HAP-1 (cell line): ENCODE results near the gene ZNF101.

Experiments
- DNase-seq, 2 experiments: peaks; one replicate each; pipeline ENCODE4 v3.0.0-alpha.2; 2016 to 2020; ENCODE audit warnings: low spot score in 2 of 2
- H3K27me3 ChIP-seq: fragments of 250-450 bp; sonication (Bioruptor Pico); 2 replicates; pipeline ENCODE4 v1.5.1; 2020; ENCODE audit warnings: low read depth, mild to moderate bottlenecking, moderate library complexity
- H3K36me3 ChIP-seq: fragments of 250-450 bp; sonication (Bioruptor Pico); replicated peaks from 2 replicates; pipeline ENCODE4 v1.5.1; 2020; ENCODE audit warnings: mild to moderate bottlenecking
- H3K4me1 ChIP-seq: fragments of 250-450 bp; sonication (Bioruptor Pico); 2 replicates; pipeline ENCODE4 v1.5.1; 2020; ENCODE audit warnings: mild to moderate bottlenecking
- H3K4me3 ChIP-seq: fragments of 250-450 bp; sonication (Bioruptor Pico); 2 replicates; pipeline ENCODE4 v1.5.1; 2020; ENCODE audit warnings: mild to moderate bottlenecking, moderate library complexity
- H3K9me3 ChIP-seq: fragments of 250-450 bp; sonication (Bioruptor Pico); 2 replicates; pipeline ENCODE4 v1.5.1; 2020; ENCODE audit warnings: mild to moderate bottlenecking, moderate library complexity
- in situ Hi-C: fragments of 300-500 bp; cut with MboI; formaldehyde crosslinking; loops from 3 replicates; pipeline ENCODE4 v1.14.3; 2020; ENCODE audit warnings: low sequenced_read_pairs, inconsistent platforms, mixed read lengths

Gene ZNF101

GRCh38 chr19:19668230-19669012, at the start of gene ZNF101:
TSS of gene ZNF101 (plus strand) at chr19:19668839. CDS start at chr19:19668964, 125 bp downstream.
- H3K9me3 ChIP-seq, result no peaks in the 10 kb centered on the region
- in situ Hi-C loops, result loop anchor here (5.0 kb wide), 1 partner anchor 109 kb away; no protein-coding TSS in a partner anchor

GRCh38 chr19:19619181-19619848, 49.3 kb upstream of the ZNF101 start:
- no peaks in the 10 kb centered on the region for H3K36me3 ChIP-seq
- H3K27me3 ChIP-seq, result no peaks in the 10 kb centered on the region
- H3K4me1 ChIP-seq, result no peaks in the 10 kb centered on the region
- H3K4me3 ChIP-seq, result peak overlapping the region; percentile 22
- DNase-seq, result no peak
- H3K9me3 ChIP-seq, result no peaks in the 10 kb centered on the region
- in situ Hi-C loops, result no loop called here

More at GRCh38 chr19:19668230-19669012, at the start of gene ZNF101:
- Histone ChIP-seq H3K27me3 (no peaks in the 10 kb centered on the region), H3K36me3 (peaks cover 8% of the 10 kb centered on the region), H3K4me3 (peak within 1 kb of the TSS; percentile 96), H3K4me1 (peaks cover 4% of the 10 kb centered on the region)
- DNase-seq, result peak; percentile 90 to 98

- Histone ChIP-seq H3K9me3 (no peaks in the 10 kb centered on the region), H3K4me3 (no peak overlapping the region), H3K36me3 (no peaks in the 10 kb centered on the region), H3K4me1 (no peaks in the 10 kb centered on the region), H3K27me3 (no peaks in the 10 kb centered on the region)
- DNase-seq, result no peak
- in situ Hi-C loops, result no loop called here
These were observed 48.8 kb upstream of the ZNF101 start for GRCh38 chr19:19619849-19620210.

GRCh38 chr19:19623383-19623782, 45.3 kb upstream of the ZNF101 start:
- Histone ChIP-seq H3K36me3 (no peaks in the 10 kb centered on the region), H3K4me1 (no peaks in the 10 kb centered on the region), H3K9me3 (no peaks in the 10 kb centered on the region), H3K27me3 (no peaks in the 10 kb centered on the region), H3K4me3 (no peak overlapping the region)
- DNase-seq, result no peak
- in situ Hi-C loops, result no loop called here

GRCh38 chr19:19624032-19624570, 44.5 kb upstream of the ZNF101 start:
- H3K4me1 ChIP-seq, result no peaks in the 10 kb centered on the region
- H3K9me3 ChIP-seq, result no peaks in the 10 kb centered on the region
- DNase-seq, result no peak
- H3K36me3 ChIP-seq, result no peaks in the 10 kb centered on the region
- no peaks in the 10 kb centered on the region for H3K27me3 ChIP-seq
- in situ Hi-C loops, result no loop called here
- no peak overlapping the region for H3K4me3 ChIP-seq

- Histone ChIP-seq H3K4me1 (no peaks in the 10 kb centered on the region), H3K36me3 (no peaks in the 10 kb centered on the region), H3K9me3 (no peaks in the 10 kb centered on the region), H3K27me3 (no peaks in the 10 kb centered on the region), H3K4me3 (no peak overlapping the region)
- in situ Hi-C loops, result no loop called here
- no peak for DNase-seq
These were observed 41.8 kb upstream of the ZNF101 start for GRCh38 chr19:19626516-19627472.

GRCh38 chr19:19627621-19628500, 40.8 kb upstream of the ZNF101 start, which contains the start of gene LPAR2:
TSS of gene LPAR2 (minus strand) at chr19:19628220. CDS start at chr19:19627275, 945 bp downstream.
- no peak for DNase-seq
- Histone ChIP-seq H3K9me3 (no peaks in the 10 kb centered on the region), H3K27me3 (no peaks in the 10 kb centered on the region), H3K4me3 (no peak within 1 kb of the TSS), H3K4me1 (no peaks in the 10 kb centered on the region), H3K36me3 (no peaks in the 10 kb centered on the region; the same call in 1 of the 2 replicates)
- in situ Hi-C loops, result no loop called here

GRCh38 chr19:19628501-19629134, 40.0 kb upstream of the ZNF101 start:
- no peaks in the 10 kb centered on the region for H3K27me3 ChIP-seq
- in situ Hi-C loops, result no loop called here
- H3K4me1 ChIP-seq, result no peaks in the 10 kb centered on the region
- H3K36me3 ChIP-seq, result peaks cover 3% of the 10 kb centered on the region; the same call in 1 of the 2 replicates
- DNase-seq, result no peak
- H3K9me3 ChIP-seq, result no peaks in the 10 kb centered on the region
- H3K4me3 ChIP-seq, result no peak overlapping the region

GRCh38 chr19:19630062-19630414, 38.6 kb upstream of the ZNF101 start:
- in situ Hi-C loops, result no loop called here
- H3K4me1 ChIP-seq, result no peaks in the 10 kb centered on the region
- H3K4me3 ChIP-seq, result no peak overlapping the region
- peaks cover 13% of the 10 kb centered on the region; the same call in 1 of the 2 replicates for H3K36me3 ChIP-seq
- DNase-seq, result no peak
- H3K9me3 ChIP-seq, result no peaks in the 10 kb centered on the region
- H3K27me3 ChIP-seq, result no peaks in the 10 kb centered on the region

- H3K4me1 ChIP-seq, result no peaks in the 10 kb centered on the region
- no peaks in the 10 kb centered on the region for H3K27me3 ChIP-seq
- H3K36me3 ChIP-seq, result peaks cover 17% of the 10 kb centered on the region
- no peak for DNase-seq
- no peaks in the 10 kb centered on the region for H3K9me3 ChIP-seq
- in situ Hi-C loops, result no loop called here
- no peak overlapping the region for H3K4me3 ChIP-seq
These were observed 38.2 kb upstream of the ZNF101 start for GRCh38 chr19:19630426-19630825.

GRCh38 chr19:19631346-19631745, 37.3 kb upstream of the ZNF101 start:
- in situ Hi-C loops, result no loop called here
- no peak for DNase-seq
- H3K9me3 ChIP-seq, result no peaks in the 10 kb centered on the region
- no peaks in the 10 kb centered on the region for H3K4me1 ChIP-seq
- no peaks in the 10 kb centered on the region for H3K27me3 ChIP-seq
- peaks cover 17% of the 10 kb centered on the region for H3K36me3 ChIP-seq
- H3K4me3 ChIP-seq, result no peak overlapping the region

- peaks cover 19% of the 10 kb centered on the region for H3K36me3 ChIP-seq
- no peaks in the 10 kb centered on the region for H3K9me3 ChIP-seq
- DNase-seq, result no peak
- no peak overlapping the region for H3K4me3 ChIP-seq
- H3K4me1 ChIP-seq, result no peaks in the 10 kb centered on the region
- in situ Hi-C loops, result no loop called here
- no peaks in the 10 kb centered on the region for H3K27me3 ChIP-seq
These were observed 36.0 kb upstream of the ZNF101 start for GRCh38 chr19:19632661-19633060.
